DOHH2 (cell line): ENCODE measurements around the gene ARL4A.

ENCODE experiments used
- H3F3A ChIP-seq: fragments of 200-600 bp; sonication (generic), shearing (Covaris generic); 2 replicates; pipeline ENCODE4 v1.6.0; 2016; ENCODE audit warnings: antibody characterized with exemption, mild to moderate bottlenecking; ENCODE audit not compliant: control insufficient read depth, insufficient read depth
- H3K27ac ChIP-seq: fragments of 200-600 bp; sonication (generic); 2 replicates; pipeline ENCODE4 v1.5.1; 2014; ENCODE audit warnings: low read depth, mild to moderate bottlenecking, low read length, moderate library complexity
- H3K27me3 ChIP-seq: fragments of 200-600 bp; sonication (generic); 2 replicates; pipeline ENCODE4 v1.6.1; 2014; ENCODE audit warnings: mild to moderate bottlenecking, low read length, mixed read lengths; ENCODE audit not compliant: control insufficient read depth
- H3K36me3 ChIP-seq: fragments of 200-600 bp; sonication (generic); 2 replicates; pipeline ENCODE4 v1.6.1; 2014; ENCODE audit warnings: mild to moderate bottlenecking, low read length, moderate library complexity, mixed read lengths; ENCODE audit not compliant: control insufficient read depth
- H3K4me1 ChIP-seq: fragments of 200-600 bp; sonication (generic); 2 replicates; pipeline ENCODE4 v1.6.1; 2014; ENCODE audit warnings: mild to moderate bottlenecking, low read length, mixed read lengths; ENCODE audit not compliant: control insufficient read depth
- H3K4me2 ChIP-seq: fragments of 200-600 bp; sonication (generic); 2 replicates; pipeline ENCODE4 v1.6.0; 2014; ENCODE audit warnings: mild to moderate bottlenecking, low read length, moderate library complexity
- H3K4me3 ChIP-seq: fragments of 200-600 bp; sonication (generic); 2 replicates; pipeline ENCODE4 v1.5.1; 2014; ENCODE audit warnings: mild to moderate bottlenecking, low read length, mixed read lengths
- H3K79me2 ChIP-seq: fragments of 200-600 bp; sonication (generic); 2 replicates; pipeline ENCODE4 v1.6.1; 2014; ENCODE audit warnings: mild to moderate bottlenecking, low read length, mixed read lengths; ENCODE audit not compliant: control insufficient read depth
- H3K9me2 ChIP-seq: fragments of 200-600 bp; sonication (generic); replicated peaks from 2 replicates; pipeline ENCODE4 v1.6.1; 2014; ENCODE audit warnings: mild to moderate bottlenecking, low read length, mixed read lengths; ENCODE audit not compliant: control insufficient read depth
- H3K9me3 ChIP-seq: fragments of 200-600 bp; sonication (generic); 2 replicates; pipeline ENCODE4 v1.6.1; 2014; ENCODE audit warnings: antibody characterized with exemption, low read length, mixed read lengths; ENCODE audit not compliant: control insufficient read depth, insufficient read depth
- H4K20me1 ChIP-seq: fragments of 200-600 bp; sonication (generic); 2 replicates; pipeline ENCODE4 v1.6.0; 2014; ENCODE audit warnings: low read depth, mild to moderate bottlenecking, antibody characterized with exemption, low read length, moderate library complexity; ENCODE audit not compliant: control insufficient read depth, insufficient read depth
- EZH2phosphoT487 ChIP-seq: fragments of 200-600 bp; sonication (generic); IDR thresholded peaks from 2 replicates; pipeline ENCODE4 v1.6.1; 2017; ENCODE audit warnings: borderline replicate concordance, mild to moderate bottlenecking, antibody characterized with exemption, low read length, moderate library complexity, mixed read lengths
- TF ChIP-seq, protein P1 (sequence below): fragments of 200-600 bp; sonication (generic); IDR thresholded peaks from one replicate; pipeline ENCODE4 v1.5.1; 2014; ENCODE audit warnings: antibody characterized with exemption, mild to moderate bottlenecking, low read depth, low read length; ENCODE audit not compliant: poor library complexity, severe bottlenecking

The ARL4A gene

DNA sequence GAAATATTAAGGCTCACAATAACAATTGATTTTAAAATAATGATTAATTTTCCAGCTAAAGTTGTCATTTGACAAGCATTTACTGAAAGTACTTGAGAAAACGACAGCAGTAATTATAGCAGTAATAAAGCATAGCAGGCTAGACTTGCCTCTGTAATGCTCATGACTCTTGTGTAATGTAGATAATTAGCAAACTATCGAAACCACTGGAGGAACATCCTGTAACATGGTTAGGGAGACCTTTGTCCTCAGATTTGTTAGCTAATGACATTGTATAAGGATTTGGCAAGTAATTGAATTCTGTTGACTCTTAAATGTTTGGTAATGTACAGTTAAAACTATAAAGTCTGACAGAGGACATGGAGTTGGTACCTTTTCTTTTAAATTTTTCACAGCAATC lies 24.8 kb downstream of the ARL4A start:
- no peaks in the 10 kb centered on the region for H4K20me1 ChIP-seq
- H3K9me2 ChIP-seq, result no peaks in the 10 kb centered on the region
- no peaks in the 10 kb centered on the region for H3K4me1 ChIP-seq
- H3K9me3 ChIP-seq, result no peaks in the 10 kb centered on the region
- H3K4me2 ChIP-seq, result no peak overlapping the region
- H3K4me3 ChIP-seq, result no peak overlapping the region
- TF ChIP-seq, protein P1, sequence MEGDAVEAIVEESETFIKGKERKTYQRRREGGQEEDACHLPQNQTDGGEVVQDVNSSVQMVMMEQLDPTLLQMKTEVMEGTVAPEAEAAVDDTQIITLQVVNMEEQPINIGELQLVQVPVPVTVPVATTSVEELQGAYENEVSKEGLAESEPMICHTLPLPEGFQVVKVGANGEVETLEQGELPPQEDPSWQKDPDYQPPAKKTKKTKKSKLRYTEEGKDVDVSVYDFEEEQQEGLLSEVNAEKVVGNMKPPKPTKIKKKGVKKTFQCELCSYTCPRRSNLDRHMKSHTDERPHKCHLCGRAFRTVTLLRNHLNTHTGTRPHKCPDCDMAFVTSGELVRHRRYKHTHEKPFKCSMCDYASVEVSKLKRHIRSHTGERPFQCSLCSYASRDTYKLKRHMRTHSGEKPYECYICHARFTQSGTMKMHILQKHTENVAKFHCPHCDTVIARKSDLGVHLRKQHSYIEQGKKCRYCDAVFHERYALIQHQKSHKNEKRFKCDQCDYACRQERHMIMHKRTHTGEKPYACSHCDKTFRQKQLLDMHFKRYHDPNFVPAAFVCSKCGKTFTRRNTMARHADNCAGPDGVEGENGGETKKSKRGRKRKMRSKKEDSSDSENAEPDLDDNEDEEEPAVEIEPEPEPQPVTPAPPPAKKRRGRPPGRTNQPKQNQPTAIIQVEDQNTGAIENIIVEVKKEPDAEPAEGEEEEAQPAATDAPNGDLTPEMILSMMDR, result no peak
- TF ChIP-seq EZH2phosphoT487, result no peak
- no peaks in the 10 kb centered on the region for H3K27me3 ChIP-seq
- H3K36me3 ChIP-seq, result no peaks in the 10 kb centered on the region
- H3K27ac ChIP-seq, result no peak overlapping the region
- no peaks in the 10 kb centered on the region for H3K79me2 ChIP-seq
- H3F3A ChIP-seq, result no peaks in the 10 kb centered on the region

DNA sequence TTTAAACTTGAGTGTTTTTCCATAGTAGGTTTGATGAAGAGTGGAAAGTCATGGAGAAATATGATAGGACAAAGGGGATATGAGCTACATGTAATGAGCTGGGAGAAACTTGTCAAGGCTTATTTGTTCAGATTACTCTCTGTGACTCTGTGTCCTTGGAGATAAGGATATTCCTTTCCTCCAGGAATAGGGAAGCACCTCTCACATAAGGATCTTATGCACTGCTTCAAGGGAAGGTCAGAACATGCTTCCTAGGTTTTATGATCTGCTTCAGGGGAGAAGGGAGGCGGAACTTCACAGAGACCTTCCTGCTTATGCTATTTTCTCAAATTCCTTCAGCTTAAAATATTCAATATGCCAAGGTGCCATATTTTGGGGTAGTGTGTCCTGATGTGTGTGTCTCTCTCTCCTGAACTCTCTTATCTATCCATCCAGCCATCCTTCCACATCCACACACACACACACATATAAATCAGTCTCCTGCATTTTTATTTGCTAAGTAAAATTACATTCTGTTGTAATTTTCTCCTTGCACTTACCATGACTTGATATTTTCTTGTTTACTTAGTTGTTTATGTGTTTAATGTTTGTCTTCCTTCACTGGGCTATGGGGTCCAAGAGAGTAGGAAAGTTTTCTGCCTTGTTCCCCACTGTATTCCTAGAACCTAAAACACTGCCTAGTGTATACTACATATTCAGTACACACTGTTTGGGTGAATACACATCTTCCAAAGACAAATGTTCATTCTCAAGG lies 26.4 kb downstream of the ARL4A start:
- H3K79me2 ChIP-seq, result no peaks in the 10 kb centered on the region
- no peak overlapping the region for H3K4me2 ChIP-seq
- no peak overlapping the region for H3K4me3 ChIP-seq
- no peaks in the 10 kb centered on the region for H3K4me1 ChIP-seq
- H3K9me2 ChIP-seq, result no peaks in the 10 kb centered on the region
- H4K20me1 ChIP-seq, result no peaks in the 10 kb centered on the region
- H3K36me3 ChIP-seq, result no peaks in the 10 kb centered on the region
- no peak overlapping the region for H3K27ac ChIP-seq
- no peak for TF ChIP-seq EZH2phosphoT487
- TF ChIP-seq, protein P1, result no peak
- no peaks in the 10 kb centered on the region for H3K9me3 ChIP-seq
- no peaks in the 10 kb centered on the region for H3K27me3 ChIP-seq
- no peaks in the 10 kb centered on the region for H3F3A ChIP-seq

DNA sequence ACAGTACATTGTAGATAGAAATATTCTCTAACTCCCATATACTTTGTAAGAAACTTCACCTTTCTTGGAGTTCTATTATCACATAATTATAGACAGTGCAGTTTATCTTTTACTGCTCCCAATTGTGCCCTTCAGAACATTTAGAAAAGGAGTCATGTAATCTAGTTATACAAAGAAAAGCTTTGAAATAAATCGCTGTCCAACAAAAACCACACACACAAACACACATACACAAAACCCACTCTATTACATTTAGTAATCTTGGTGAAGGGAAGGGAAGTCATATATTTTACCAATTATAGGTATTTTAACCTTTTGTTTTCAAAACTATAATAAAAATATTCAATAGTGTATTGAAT lies 26.9 kb downstream of the ARL4A start:
- H3K9me3 ChIP-seq, result no peaks in the 10 kb centered on the region
- no peaks in the 10 kb centered on the region for H3K79me2 ChIP-seq
- no peaks in the 10 kb centered on the region for H3K27me3 ChIP-seq
- TF ChIP-seq EZH2phosphoT487, result no peak
- TF ChIP-seq, protein P1, result no peak
- no peaks in the 10 kb centered on the region for H3F3A ChIP-seq
- H3K27ac ChIP-seq, result no peak overlapping the region
- no peaks in the 10 kb centered on the region for H3K9me2 ChIP-seq
- no peaks in the 10 kb centered on the region for H3K36me3 ChIP-seq
- no peaks in the 10 kb centered on the region for H3K4me1 ChIP-seq
- H4K20me1 ChIP-seq, result no peaks in the 10 kb centered on the region
- H3K4me3 ChIP-seq, result no peak overlapping the region
- no peak overlapping the region for H3K4me2 ChIP-seq
